ENCODE data around the gene SPRY2. TPM values are rescaled to one million over a fixed set of nuclear protein-coding genes. Genes with fewer than 3 reads are reported as not detected.
"Not testable (repeated sequence)": the region's sequence is repeated elsewhere in the genome, so short reads cannot be mapped to it uniquely, and the experiment has no call there.

Gene SPRY2
- total and polyA plus RNA-seq, 2 of the 13 experiments (the other 11 are each of a cell fraction or from before 2014, with no cell fraction given) = 7.4 to 25.1 TPM

DNA sequence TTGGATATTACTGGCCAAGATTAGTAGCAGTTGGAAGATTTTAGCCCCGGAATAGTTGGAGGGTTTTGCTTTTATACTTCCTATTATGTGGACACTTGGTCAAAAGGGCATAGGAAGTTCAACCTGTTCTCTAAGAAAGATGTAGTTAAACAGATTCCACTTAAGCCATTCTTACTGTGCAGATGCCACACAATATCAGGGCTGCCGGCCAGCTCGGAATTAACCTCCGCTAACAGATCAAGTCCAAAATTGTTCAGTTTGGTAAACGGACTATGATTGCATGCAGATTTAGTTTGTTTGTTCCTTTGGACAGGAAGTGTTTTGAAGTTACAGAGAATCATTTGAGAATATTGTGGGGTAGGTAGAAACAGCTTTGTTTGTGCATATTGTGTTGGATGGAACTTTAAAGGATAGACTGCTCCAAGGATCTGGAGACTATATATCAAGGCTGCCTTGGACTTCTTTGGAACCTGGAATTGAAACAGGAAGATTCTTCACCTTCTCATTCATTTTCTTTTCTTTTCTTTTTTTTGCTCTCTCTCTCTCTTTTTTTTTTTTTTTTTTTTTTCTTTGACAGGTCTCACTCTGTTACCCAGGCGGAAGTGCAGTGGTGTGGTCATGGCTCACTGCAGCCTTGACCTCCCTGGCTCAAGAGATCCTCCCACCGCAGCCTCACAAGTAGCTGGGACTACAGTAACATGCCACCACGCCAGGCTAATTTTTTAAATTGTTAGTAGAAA is 5.0 kb upstream of the SPRY2 start:
- Histone ChIP-seq H3K27me3 (ENCODE audit: control insufficient read depth in 1 of 2, insufficient read depth in 2 of 2, low read length in 2 of 2) (no peaks in the 10 kb centered on the region), H3K4me3 (replicated peaks in 1 of 3; ENCODE audit: insufficient read depth in 1 of 3, low read depth in 2 of 3, low read length in 3 of 3) (no peak overlapping the region), H2AFZ (ENCODE audit: low read length) (no peak overlapping the region), H3K9me3 (ENCODE audit: low read length) (no peaks in the 10 kb centered on the region), H3K27ac (ENCODE audit: extremely low read length, insufficient read depth, low read length) (no peak overlapping the region), H3K4me2 (ENCODE audit: low read depth, low read length) (peak overlapping the region; percentile 5; the same call in 1 of the 2 replicates), H3K4me1 (ENCODE audit: insufficient read depth, low read length) (peaks cover 29% of the 10 kb centered on the region), H3K36me3 (replicated peaks in 1 of 2; ENCODE audit: control insufficient read depth in 1 of 2, insufficient read depth in 2 of 2, low read length in 2 of 2) (no peaks in the 10 kb centered on the region), H3K79me2 (ENCODE audit: insufficient read depth, low read length) (no peaks in the 10 kb centered on the region), H3K9ac (ENCODE audit: insufficient read depth, low read depth, low read length) (no peak overlapping the region), H4K20me1 (ENCODE audit: insufficient read depth, low read length) (no peaks in the 10 kb centered on the region)
- intact Hi-C loops (cut with micrococcal nuclease; ENCODE audit: unreplicated experiment) = loop anchor here (10.0 kb wide), 1 partner anchor 851 kb away; no protein-coding TSS in a partner anchor
- DNase-seq (ENCODE audit: low spot score) (no peak), ATAC-seq (no peak), FAIRE-seq (no peak)
- no TSS peak for BruUV-seq (replicated peaks)
- TF ChIP-seq ZNF674 (CRISPR knock-in tag; IDR thresholded peaks at IDR 0.05; ENCODE audit: low read depth) (no peak), NR2F6 (IDR thresholded peaks at IDR 0.05) (no peak), NR2F6 (CRISPR knock-in tag; IDR thresholded peaks at IDR 0.05) (0 out of 2 replicates have a peak, but pooled peaks have one; percentile 20)
- TF ChIP-seq, protein P1, sequence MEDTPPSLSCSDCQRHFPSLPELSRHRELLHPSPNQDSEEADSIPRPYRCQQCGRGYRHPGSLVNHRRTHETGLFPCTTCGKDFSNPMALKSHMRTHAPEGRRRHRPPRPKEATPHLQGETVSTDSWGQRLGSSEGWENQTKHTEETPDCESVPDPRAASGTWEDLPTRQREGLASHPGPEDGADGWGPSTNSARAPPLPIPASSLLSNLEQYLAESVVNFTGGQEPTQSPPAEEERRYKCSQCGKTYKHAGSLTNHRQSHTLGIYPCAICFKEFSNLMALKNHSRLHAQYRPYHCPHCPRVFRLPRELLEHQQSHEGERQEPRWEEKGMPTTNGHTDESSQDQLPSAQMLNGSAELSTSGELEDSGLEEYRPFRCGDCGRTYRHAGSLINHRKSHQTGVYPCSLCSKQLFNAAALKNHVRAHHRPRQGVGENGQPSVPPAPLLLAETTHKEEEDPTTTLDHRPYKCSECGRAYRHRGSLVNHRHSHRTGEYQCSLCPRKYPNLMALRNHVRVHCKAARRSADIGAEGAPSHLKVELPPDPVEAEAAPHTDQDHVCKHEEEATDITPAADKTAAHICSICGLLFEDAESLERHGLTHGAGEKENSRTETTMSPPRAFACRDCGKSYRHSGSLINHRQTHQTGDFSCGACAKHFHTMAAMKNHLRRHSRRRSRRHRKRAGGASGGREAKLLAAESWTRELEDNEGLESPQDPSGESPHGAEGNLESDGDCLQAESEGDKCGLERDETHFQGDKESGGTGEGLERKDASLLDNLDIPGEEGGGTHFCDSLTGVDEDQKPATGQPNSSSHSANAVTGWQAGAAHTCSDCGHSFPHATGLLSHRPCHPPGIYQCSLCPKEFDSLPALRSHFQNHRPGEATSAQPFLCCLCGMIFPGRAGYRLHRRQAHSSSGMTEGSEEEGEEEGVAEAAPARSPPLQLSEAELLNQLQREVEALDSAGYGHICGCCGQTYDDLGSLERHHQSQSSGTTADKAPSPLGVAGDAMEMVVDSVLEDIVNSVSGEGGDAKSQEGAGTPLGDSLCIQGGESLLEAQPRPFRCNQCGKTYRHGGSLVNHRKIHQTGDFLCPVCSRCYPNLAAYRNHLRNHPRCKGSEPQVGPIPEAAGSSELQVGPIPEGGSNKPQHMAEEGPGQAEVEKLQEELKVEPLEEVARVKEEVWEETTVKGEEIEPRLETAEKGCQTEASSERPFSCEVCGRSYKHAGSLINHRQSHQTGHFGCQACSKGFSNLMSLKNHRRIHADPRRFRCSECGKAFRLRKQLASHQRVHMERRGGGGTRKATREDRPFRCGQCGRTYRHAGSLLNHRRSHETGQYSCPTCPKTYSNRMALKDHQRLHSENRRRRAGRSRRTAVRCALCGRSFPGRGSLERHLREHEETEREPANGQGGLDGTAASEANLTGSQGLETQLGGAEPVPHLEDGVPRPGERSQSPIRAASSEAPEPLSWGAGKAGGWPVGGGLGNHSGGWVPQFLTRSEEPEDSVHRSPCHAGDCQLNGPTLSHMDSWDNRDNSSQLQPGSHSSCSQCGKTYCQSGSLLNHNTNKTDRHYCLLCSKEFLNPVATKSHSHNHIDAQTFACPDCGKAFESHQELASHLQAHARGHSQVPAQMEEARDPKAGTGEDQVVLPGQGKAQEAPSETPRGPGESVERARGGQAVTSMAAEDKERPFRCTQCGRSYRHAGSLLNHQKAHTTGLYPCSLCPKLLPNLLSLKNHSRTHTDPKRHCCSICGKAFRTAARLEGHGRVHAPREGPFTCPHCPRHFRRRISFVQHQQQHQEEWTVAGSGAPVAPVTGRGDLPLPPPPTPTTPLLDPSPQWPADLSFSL (CRISPR knock-in tag; IDR thresholded peaks at IDR 0.05) = no peak
- 31% methylated on average over 8 of the region's 8 CpGs for WGBS (ENCODE audit: low lambda C conversion rate)
- in situ Hi-C loops (cut with HindIII; ENCODE audit: extremely low pct_ligation_motif_present, low pct_unique_long_range_greater_than_20kb) = loop anchor here (25.0 kb wide), 1 partner anchor 934 kb away; the partner anchor contains the start of gene RBM26
- ChIA-PET CTCF (ENCODE audit: low intra/inter-chr PET ratio, low total read pairs) (no interaction called here), POLR2A (no interaction called here)

- CTCF ChIA-PET (ENCODE audit: low intra/inter-chr PET ratio, low total read pairs) = interaction anchor here (2.4 kb wide), 1 partner anchor 19 kb away, joined by 28 read pairs; no protein-coding TSS in a partner anchor
Measured at GRCh38 chr13:80344032-80344431, 3.1 kb upstream of the SPRY2 start.

More at GRCh38 chr13:80344032-80344431, 3.1 kb upstream of the SPRY2 start:
- 95% methylated on average over 11 of the region's 11 CpGs for WGBS (ENCODE audit: low lambda C conversion rate)
- ATAC-seq; DNase-seq (ENCODE audit: low spot score); H4K20me1 ChIP-seq (ENCODE audit: insufficient read depth, low read length); H3K4me3 ChIP-seq (replicated peaks in 1 of 3; ENCODE audit: insufficient read depth in 1 of 3, low read depth in 2 of 3, low read length in 3 of 3); FAIRE-seq; H3K9ac ChIP-seq (ENCODE audit: insufficient read depth, low read depth, low read length); H3K27me3 ChIP-seq (ENCODE audit: control insufficient read depth in 1 of 2, insufficient read depth in 2 of 2, low read length in 2 of 2); H2AFZ ChIP-seq (ENCODE audit: low read length); H3K27ac ChIP-seq (ENCODE audit: extremely low read length, insufficient read depth, low read length); BruUV-seq (replicated peaks); H3K36me3 ChIP-seq (replicated peaks in 1 of 2; ENCODE audit: control insufficient read depth in 1 of 2, insufficient read depth in 2 of 2, low read length in 2 of 2); POLR2A ChIA-PET; H3K4me2 ChIP-seq (ENCODE audit: low read depth, low read length); H3K9me3 ChIP-seq (ENCODE audit: low read length): not testable (repeated sequence)
- intact Hi-C loops (cut with micrococcal nuclease; ENCODE audit: unreplicated experiment) = loop anchor here (5.0 to 10.0 kb wide), 3 partner anchors 667 to 937 kb away; partner anchors contain the start of gene RBM26
- in situ Hi-C loops (cut with HindIII; ENCODE audit: extremely low pct_ligation_motif_present, low pct_unique_long_range_greater_than_20kb) = loop anchor here (25.0 kb wide), 1 partner anchor 932 kb away; the partner anchor contains the start of gene RBM26
- peaks cover 29% of the 10 kb centered on the region for H3K4me1 ChIP-seq (ENCODE audit: insufficient read depth, low read length)
- peaks cover 17% of the 10 kb centered on the region for H3K79me2 ChIP-seq (ENCODE audit: insufficient read depth, low read length)

All from HepG2 (cell line).